Hepatocyte (in vitro differentiated cells): Measurements from ENCODE around the gene ZEB2.

Source experiments
- EZH2 ChIP-seq: fragments of 200-600 bp; sonication (generic); IDR thresholded peaks from 2 replicates; pipeline ENCODE4 v1.6.1; 2016; ENCODE audit warnings: antibody characterized with exemption, mild to moderate bottlenecking, borderline replicate concordance
- TF ChIP-seq, protein P1 (sequence below): fragments of 200-600 bp; sonication (generic); IDR thresholded peaks from 2 replicates; pipeline ENCODE4 v1.5.1; 2016; ENCODE audit warnings: antibody characterized with exemption, mild to moderate bottlenecking; ENCODE audit not compliant: poor library complexity

DNA sequence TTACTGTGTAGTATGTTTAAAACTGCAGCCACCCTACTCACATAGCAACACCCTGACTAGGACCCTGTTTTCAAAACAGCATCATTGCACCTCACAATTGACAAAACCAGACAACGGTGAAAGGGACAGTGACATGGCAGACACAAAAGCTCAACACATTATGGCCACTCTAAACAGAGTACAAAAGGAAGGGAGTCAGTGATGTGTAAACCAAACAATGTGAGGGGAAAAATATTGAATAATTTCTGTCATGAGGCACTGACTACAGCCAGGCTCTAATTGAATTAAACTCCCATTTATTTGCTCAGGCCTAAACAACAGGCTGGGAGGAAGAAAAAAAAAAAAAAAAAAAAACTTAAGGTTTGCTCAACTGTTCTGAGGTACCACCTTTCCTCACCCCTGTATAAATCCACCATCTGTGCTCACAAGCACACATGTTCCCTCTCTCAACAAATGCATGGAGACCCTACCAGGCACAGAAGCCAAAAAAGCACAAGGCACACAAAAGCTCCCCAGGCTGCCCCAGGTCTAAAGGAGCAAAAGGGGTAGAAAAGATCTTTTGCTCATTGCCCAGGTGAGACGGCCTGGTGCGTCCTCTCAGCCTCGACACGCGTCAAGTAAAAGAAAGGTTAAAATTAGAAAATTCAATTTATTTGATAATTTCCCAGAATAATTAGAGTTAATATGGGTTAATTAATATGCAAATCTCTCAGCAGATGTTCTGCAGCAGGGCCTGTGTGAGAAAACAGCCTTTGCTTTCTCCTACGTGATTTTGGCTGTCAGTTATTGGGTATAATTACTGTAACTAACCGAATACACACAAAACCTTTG, 80.9 kb downstream of the ZEB2 start:
- TF ChIP-seq, protein P1, sequence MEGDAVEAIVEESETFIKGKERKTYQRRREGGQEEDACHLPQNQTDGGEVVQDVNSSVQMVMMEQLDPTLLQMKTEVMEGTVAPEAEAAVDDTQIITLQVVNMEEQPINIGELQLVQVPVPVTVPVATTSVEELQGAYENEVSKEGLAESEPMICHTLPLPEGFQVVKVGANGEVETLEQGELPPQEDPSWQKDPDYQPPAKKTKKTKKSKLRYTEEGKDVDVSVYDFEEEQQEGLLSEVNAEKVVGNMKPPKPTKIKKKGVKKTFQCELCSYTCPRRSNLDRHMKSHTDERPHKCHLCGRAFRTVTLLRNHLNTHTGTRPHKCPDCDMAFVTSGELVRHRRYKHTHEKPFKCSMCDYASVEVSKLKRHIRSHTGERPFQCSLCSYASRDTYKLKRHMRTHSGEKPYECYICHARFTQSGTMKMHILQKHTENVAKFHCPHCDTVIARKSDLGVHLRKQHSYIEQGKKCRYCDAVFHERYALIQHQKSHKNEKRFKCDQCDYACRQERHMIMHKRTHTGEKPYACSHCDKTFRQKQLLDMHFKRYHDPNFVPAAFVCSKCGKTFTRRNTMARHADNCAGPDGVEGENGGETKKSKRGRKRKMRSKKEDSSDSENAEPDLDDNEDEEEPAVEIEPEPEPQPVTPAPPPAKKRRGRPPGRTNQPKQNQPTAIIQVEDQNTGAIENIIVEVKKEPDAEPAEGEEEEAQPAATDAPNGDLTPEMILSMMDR: no peak
- no peak for TF ChIP-seq EZH2
